ENCODE measurements around the gene DRAXIN.

- TF ChIP-seq CTCF (IDR thresholded peaks at IDR 0.05) (no peak), POLR2AphosphoS5 (IDR thresholded peaks at IDR 0.05) (no peak)
Measured at GRCh38 chr1:11706292-11706691, 14.8 kb downstream of the DRAXIN start.

Measured in suprapubic skin (tissue), 3 donors.